ENCODE data around the gene SSC4D. TPM values are rescaled to one million over a fixed set of nuclear protein-coding genes. Genes with fewer than 3 reads are reported as not detected.

The SSC4D gene
- total and polyA plus RNA-seq, 2 of the 8 experiments (the other 6 are each of a cell fraction or from before 2014, with no cell fraction given) = 11.8 to 27.5 TPM

GRCh38 chr7:76386691-76387260, 22.7 kb downstream of the SSC4D start (continued):
- TF ChIP-seq YY1 (IDR thresholded peaks at IDR 0.05; ENCODE audit: low read depth, low read length) = no peak
- no peak for TF ChIP-seq SIRT6 (IDR thresholded peaks at IDR 0.05; ENCODE audit: low read length)
- no peak for TF ChIP-seq NRF1 (IDR thresholded peaks at IDR 0.05; ENCODE audit: low read depth, low read length)
- TF ChIP-seq JUN (IDR thresholded peaks at IDR 0.05; ENCODE audit: low read depth, low read length) = no peak
- no peak for TF ChIP-seq HDAC2 (IDR thresholded peaks at IDR 0.05; ENCODE audit: borderline replicate concordance in 1 of 2, low read depth in 2 of 2, low read length in 2 of 2)
- no peak for TF ChIP-seq CHD2 (IDR thresholded peaks at IDR 0.05; ENCODE audit: low read length)
- TF ChIP-seq RAD21 (IDR thresholded peaks at IDR 0.05 in 1 of 2, conservative IDR thresholded peaks at IDR 0.05 in 1 of 2; ENCODE audit: low read depth in 2 of 2, low read length in 2 of 2) = no peak
